WI38 (cell line): ENCODE results near the gene MYO3B.

Experiments
- H3K4me3 ChIP-seq: 2 replicates; pipeline ENCODE4 v1.5.1; 2011; ENCODE audit warnings: low read depth, mild to moderate bottlenecking, control low read depth, low read length
- TF ChIP-seq, protein P1 (sequence below): IDR thresholded peaks from 2 replicates; pipeline ENCODE4 v1.5.1; 2012; ENCODE audit warnings: low read depth, mild to moderate bottlenecking, control low read depth, low read length

MYO3B gene

GRCh38 chr2:170252414-170252813 lies 74.5 kb downstream of the MYO3B start:
- no peak overlapping the region for H3K4me3 ChIP-seq
- TF ChIP-seq, protein P1, sequence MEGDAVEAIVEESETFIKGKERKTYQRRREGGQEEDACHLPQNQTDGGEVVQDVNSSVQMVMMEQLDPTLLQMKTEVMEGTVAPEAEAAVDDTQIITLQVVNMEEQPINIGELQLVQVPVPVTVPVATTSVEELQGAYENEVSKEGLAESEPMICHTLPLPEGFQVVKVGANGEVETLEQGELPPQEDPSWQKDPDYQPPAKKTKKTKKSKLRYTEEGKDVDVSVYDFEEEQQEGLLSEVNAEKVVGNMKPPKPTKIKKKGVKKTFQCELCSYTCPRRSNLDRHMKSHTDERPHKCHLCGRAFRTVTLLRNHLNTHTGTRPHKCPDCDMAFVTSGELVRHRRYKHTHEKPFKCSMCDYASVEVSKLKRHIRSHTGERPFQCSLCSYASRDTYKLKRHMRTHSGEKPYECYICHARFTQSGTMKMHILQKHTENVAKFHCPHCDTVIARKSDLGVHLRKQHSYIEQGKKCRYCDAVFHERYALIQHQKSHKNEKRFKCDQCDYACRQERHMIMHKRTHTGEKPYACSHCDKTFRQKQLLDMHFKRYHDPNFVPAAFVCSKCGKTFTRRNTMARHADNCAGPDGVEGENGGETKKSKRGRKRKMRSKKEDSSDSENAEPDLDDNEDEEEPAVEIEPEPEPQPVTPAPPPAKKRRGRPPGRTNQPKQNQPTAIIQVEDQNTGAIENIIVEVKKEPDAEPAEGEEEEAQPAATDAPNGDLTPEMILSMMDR = no peak

DNA sequence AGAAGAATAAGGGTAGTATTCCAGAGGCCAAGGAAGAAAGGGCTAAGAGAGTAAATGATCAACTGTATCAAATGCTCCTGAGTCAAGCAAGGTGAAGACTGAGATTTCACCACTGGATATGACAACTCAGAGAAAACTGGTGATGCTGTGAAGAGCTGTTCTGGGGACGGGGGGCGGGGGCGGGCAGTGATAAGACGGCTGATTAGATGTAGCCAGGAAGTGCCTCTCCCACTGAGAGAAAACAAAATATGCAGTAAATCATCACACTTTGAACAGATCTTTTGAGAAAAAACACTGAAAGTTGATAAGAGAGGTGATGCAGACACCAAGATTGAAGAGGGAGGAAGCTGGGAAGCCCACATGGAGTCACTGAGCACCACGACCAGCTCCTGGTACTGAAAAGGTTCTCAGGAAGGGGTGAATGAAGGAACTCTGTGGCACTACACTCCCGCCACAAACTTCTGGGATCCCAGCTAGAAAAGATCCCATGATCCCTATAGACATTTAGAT lies 75.8 kb downstream of the MYO3B start:
- no peak overlapping the region for H3K4me3 ChIP-seq
- TF ChIP-seq, protein P1 = no peak

DNA sequence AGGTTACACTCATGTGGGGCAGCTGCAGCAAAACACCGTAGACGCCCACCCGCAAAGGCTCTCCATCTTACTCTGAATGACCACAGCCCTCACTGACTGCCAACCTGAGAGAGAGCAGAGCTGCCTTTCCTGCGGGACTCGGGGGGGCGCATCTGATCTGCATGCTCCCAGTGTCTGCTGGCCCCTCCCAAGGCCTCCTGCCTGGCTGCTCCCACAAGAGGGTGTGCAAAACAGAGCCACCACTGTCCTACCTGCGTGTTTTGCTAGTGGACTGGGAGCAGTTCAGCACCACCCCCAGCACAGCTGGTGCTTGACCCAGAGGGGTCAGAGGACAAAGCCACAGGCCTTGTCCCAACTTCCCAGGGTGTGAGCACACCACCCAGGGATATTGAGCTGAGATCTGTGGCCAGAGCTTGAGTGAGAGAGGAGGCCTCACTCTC lies 76.4 kb downstream of the MYO3B start:
- TF ChIP-seq, protein P1 = no peak
- no peak overlapping the region for H3K4me3 ChIP-seq

- no peak overlapping the region for H3K4me3 ChIP-seq
- TF ChIP-seq, protein P1 = no peak
Measured at GRCh38 chr2:170255137-170255536, 77.2 kb downstream of the MYO3B start.

DNA sequence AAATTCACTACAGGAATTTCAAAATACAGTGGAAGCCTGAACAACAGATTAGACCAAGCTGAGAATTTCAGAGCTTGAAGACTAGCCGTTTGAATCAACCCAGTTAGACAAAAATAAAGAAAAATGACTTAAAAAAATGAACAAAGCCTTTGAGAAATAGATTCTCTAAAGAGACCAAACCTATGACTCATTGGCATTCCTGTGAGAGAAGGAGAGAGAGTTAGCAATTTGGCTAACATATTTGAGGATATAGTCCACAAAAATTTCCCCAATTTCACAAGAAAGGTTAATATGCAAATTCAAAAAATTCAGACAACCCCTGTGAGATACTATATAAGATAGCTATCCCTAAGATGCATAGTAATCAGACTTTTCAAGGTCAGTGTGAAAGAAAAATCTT lies 78.0 kb downstream of the MYO3B start:
- TF ChIP-seq, protein P1 = no peak
- H3K4me3 ChIP-seq = no peak overlapping the region

GRCh38 chr2:170258382-170258781 lies 80.4 kb downstream of the MYO3B start:
- no peak overlapping the region for H3K4me3 ChIP-seq
- TF ChIP-seq, protein P1 = no peak

- TF ChIP-seq, protein P1 = no peak
- H3K4me3 ChIP-seq = no peak overlapping the region
Measured at GRCh38 chr2:170260188-170260587, 82.2 kb downstream of the MYO3B start.
